Left colon (tissue), 2 donors: Measurements from ENCODE around the gene SLC22A31. TPM values are rescaled to one million over a fixed set of nuclear protein-coding genes. Genes with fewer than 3 reads are reported as not detected.
"Not testable (repeated sequence)": the region's sequence is repeated elsewhere in the genome, so short reads cannot be mapped to it uniquely, and the experiment has no call there.

Source experiments
- ATAC-seq: fragments of 200-7000 bp; cut with Tn5 transposase; one replicate; pipeline ENCODE4 v1.9.1; 2020; ENCODE audit warnings: mild to moderate bottlenecking, moderate library complexity
- DNase-seq, 2 donors: peaks; one replicate each; pipeline ENCODE4 v3.0.0-alpha.2; 2020
- intact Hi-C, 2 donors: fragments of 100-400 bp; cut with DNase I in 1 of 2; cut with micrococcal nuclease in 1 of 2; formaldehyde crosslinking; loops; one replicate each; pipeline versions ENCODE4 v1.11.2 to v1.14.0; 2022; cut with DNase I, micrococcal nuclease
- total RNA-seq, 2 donors: library from RNA; stranded (reverse); fragmentation: NEBNext Ultra II Directional; extraction: Animal tissue kit (Norgen Biotek cat#: 25700); gene quantifications; one replicate each; pipeline ENCODE4 v1.2.1, GENCODE V29; 2021
- donor health status: DM: no; HTN: no; CAD: no.
- donor health status: DM: yes; HTN: yes; CAD: no.

Gene SLC22A31
- total RNA-seq, 2 donors from 2014 or later = 0.34 to 0.59 TPM

GRCh38 chr16:89185887-89186592 lies 14.3 kb downstream of the SLC22A31 start:
- ATAC-seq, DNase-seq, intact Hi-C loops: not testable (repeated sequence)

GRCh38 chr16:89184933-89185794 lies 15.2 kb downstream of the SLC22A31 start:
- DNase-seq (no peak), ATAC-seq (peak; percentile 12)
- intact Hi-C loops = no loop called here

- intact Hi-C loops = no loop called here
- DNase-seq (no peak), ATAC-seq (peak; percentile 11)
Observed at GRCh38 chr16:89184677-89184932, 15.7 kb downstream of the SLC22A31 start.

GRCh38 chr16:89183975-89184676 lies 16.2 kb downstream of the SLC22A31 start:
- ATAC-seq (no peak), DNase-seq (no peak)
- intact Hi-C loops = no loop called here

GRCh38 chr16:89183463-89183862 lies 16.9 kb downstream of the SLC22A31 start:
- intact Hi-C loops = no loop called here
- DNase-seq (no peak), ATAC-seq (peak; percentile 20)

GRCh38 chr16:89179656-89180315 lies 20.6 kb downstream of the SLC22A31 start:
- DNase-seq (no peak), ATAC-seq (no peak)
- intact Hi-C loops = no loop called here

GRCh38 chr16:89179148-89179484 lies 21.2 kb downstream of the SLC22A31 start:
- DNase-seq (no peak), ATAC-seq (no peak)
- intact Hi-C loops = no loop called here

GRCh38 chr16:89178453-89179147 lies 21.7 kb downstream of the SLC22A31 start:
- no peak for DNase-seq
- intact Hi-C loops = no loop called here
- no peak for ATAC-seq

GRCh38 chr16:89177501-89177900 lies 22.8 kb downstream of the SLC22A31 start:
- DNase-seq (no peak), ATAC-seq (no peak)
- intact Hi-C loops = no loop called here

GRCh38 chr16:89176717-89177116 lies 23.6 kb downstream of the SLC22A31 start:
- intact Hi-C loops = no loop called here
- DNase-seq (no peak), ATAC-seq (no peak)

- intact Hi-C loops = no loop called here
- no peak for ATAC-seq
- no peak for DNase-seq
Observed at GRCh38 chr16:89176147-89176690, 24.1 kb downstream of the SLC22A31 start.

GRCh38 chr16:89175280-89176146 lies 24.8 kb downstream of the SLC22A31 start:
- DNase-seq = no peak
- intact Hi-C loops = no loop called here
- no peak for ATAC-seq

GRCh38 chr16:89174877-89175276 lies 25.5 kb downstream of the SLC22A31 start:
- no peak for DNase-seq
- ATAC-seq = no peak
- intact Hi-C loops = no loop called here

- DNase-seq (no peak), ATAC-seq (no peak)
- intact Hi-C loops = no loop called here
Observed at GRCh38 chr16:89174055-89174827, 26.1 kb downstream of the SLC22A31 start.

- no peak for DNase-seq
- intact Hi-C loops = no loop called here
- ATAC-seq = no peak
Observed at GRCh38 chr16:89173174-89173921, 27.0 kb downstream of the SLC22A31 start.

GRCh38 chr16:89172528-89173173 lies 27.7 kb downstream of the SLC22A31 start:
- intact Hi-C loops = no loop called here
- DNase-seq (no peak), ATAC-seq (no peak)
